Esophagus muscularis mucosa (tissue), 4 donors: ENCODE data around the gene ALS2CL.

ENCODE experiments used
- CTCF ChIP-seq, 3 experiments: fragments of 200-600 bp in 2 of 3; fragments of 450-650 bp in 1 of 3; sonication (generic) in 2 of 3; IDR thresholded peaks; one replicate each; pipeline ENCODE4 v1.5.1; 2017 to 2019; ENCODE audit warnings: antibody characterized with exemption in 3 of 3, mild to moderate bottlenecking in 2 of 3, moderate library complexity in 1 of 3
- EP300 ChIP-seq: sonication (generic); formaldehyde crosslinking; IDR thresholded peaks from one replicate; pipeline ENCODE4 v1.6.1; 2017; ENCODE audit warnings: antibody characterized with exemption
- POLR2A ChIP-seq: fragments of 450-650 bp; IDR thresholded peaks from one replicate; pipeline ENCODE4 v1.6.1; 2017; ENCODE audit warnings: antibody characterized with exemption, moderate library complexity, mild to moderate bottlenecking, low read depth
- POLR2AphosphoS5 ChIP-seq, 2 donors: sonication (generic); formaldehyde crosslinking; IDR thresholded peaks; one replicate each; pipeline ENCODE4 v1.6.1; 2017; ENCODE audit warnings: antibody characterized with exemption in 2 of 2

GRCh38 chr3:46719735-46720271 is 26.3 kb upstream of the ALS2CL start:
- TF ChIP-seq CTCF (IDR thresholded peaks at IDR 0.05) (no peak), POLR2A (no peak), POLR2AphosphoS5 (IDR thresholded peaks at IDR 0.05) (no peak), EP300 (no peak)
